ENCODE measurements around the gene MYBPC2. TPM values are rescaled to one million over a fixed set of nuclear protein-coding genes. Genes with fewer than 3 reads are reported as not detected.

The MYBPC2 gene
- total RNA-seq, 4 donors from 2014 or later = not detected

GRCh38 chr19:50462970-50463369, 30.3 kb downstream of the MYBPC2 start:
- no peaks in the 10 kb centered on the region for H3K4me1 ChIP-seq
- no peak overlapping the region for H3K27ac ChIP-seq
- WGBS, 2 donors (ENCODE audit: low coverage in 1 of 2) = 62 to 77% methylated on average over 6 of the region's 7 CpGs
- no peak for ATAC-seq
- no peaks in the 10 kb centered on the region for H3K9me3 ChIP-seq
- peaks cover 92% of the 10 kb centered on the region for H3K27me3 ChIP-seq
- H3K36me3 ChIP-seq = no peaks in the 10 kb centered on the region
- H3K4me3 ChIP-seq = no peak overlapping the region
- no peak for TF ChIP-seq POLR2A (IDR thresholded peaks at IDR 0.05)

- Histone ChIP-seq H3K27ac (no peak overlapping the region), H3K9me3 (no peaks in the 10 kb centered on the region), H3K4me1 (no peaks in the 10 kb centered on the region), H3K4me3 (no peak overlapping the region), H3K36me3 (no peaks in the 10 kb centered on the region), H3K27me3 (peaks cover 90% of the 10 kb centered on the region)
- ATAC-seq = no peak
- WGBS, 2 donors (ENCODE audit: low coverage in 1 of 2) = 80 to 100% methylated on average over 3 to 4 of the region's 19 CpGs
- TF ChIP-seq POLR2AphosphoS5 (IDR thresholded peaks at IDR 0.05) = no peak
- TF ChIP-seq EP300 (IDR thresholded peaks at IDR 0.05) = no peak
- no peak for TF ChIP-seq CTCF (IDR thresholded peaks at IDR 0.05)
- TF ChIP-seq POLR2A (IDR thresholded peaks at IDR 0.05) = no peak
These were observed 31.7 kb downstream of the MYBPC2 start for GRCh38 chr19:50464348-50464747.

GRCh38 chr19:50465000-50465399, 32.3 kb downstream of the MYBPC2 start:
- Histone ChIP-seq H3K4me3 (no peak overlapping the region), H3K36me3 (no peaks in the 10 kb centered on the region), H3K4me1 (no peaks in the 10 kb centered on the region), H3K9me3 (no peaks in the 10 kb centered on the region), H3K27ac (no peak overlapping the region), H3K27me3 (peaks cover 87% of the 10 kb centered on the region)
- 77 to 91% methylated on average over 6 of the region's 13 CpGs for WGBS, 2 donors (ENCODE audit: low coverage in 1 of 2)
- ATAC-seq = no peak
- no peak for TF ChIP-seq POLR2AphosphoS5 (IDR thresholded peaks at IDR 0.05)
- no peak for TF ChIP-seq CTCF (IDR thresholded peaks at IDR 0.05)
- no peak for TF ChIP-seq POLR2A (IDR thresholded peaks at IDR 0.05)
- TF ChIP-seq EP300 (IDR thresholded peaks at IDR 0.05) = no peak

- H3K36me3 ChIP-seq = no peaks in the 10 kb centered on the region
- no peaks in the 10 kb centered on the region for H3K9me3 ChIP-seq
- H3K4me3 ChIP-seq = no peak overlapping the region
- no peak overlapping the region for H3K27ac ChIP-seq
- H3K27me3 ChIP-seq = peaks cover 76% of the 10 kb centered on the region
- no peaks in the 10 kb centered on the region for H3K4me1 ChIP-seq
- ATAC-seq = no peak
- no peak for TF ChIP-seq EP300 (IDR thresholded peaks at IDR 0.05)
- peak in 1 of 4 experiments; percentile 4 for TF ChIP-seq CTCF (IDR thresholded peaks at IDR 0.05)
- no peak for TF ChIP-seq POLR2A (IDR thresholded peaks at IDR 0.05)
- no peak for TF ChIP-seq POLR2AphosphoS5 (IDR thresholded peaks at IDR 0.05)
- 0 to 15% methylated on average over 1 to 8 of the region's 29 CpGs for WGBS, 2 donors (ENCODE audit: low coverage in 1 of 2)
These were observed 33.5 kb downstream of the MYBPC2 start for GRCh38 chr19:50465986-50466705.

- no peak for ATAC-seq
- WGBS, 2 donors (ENCODE audit: low coverage in 1 of 2) = 55% methylated on average over 7 of the region's 11 CpGs; no CpG with 5 or more reads in 1 of the 2 donors
These were observed 34.0 kb downstream of the MYBPC2 start for GRCh38 chr19:50466706-50467039.

More at GRCh38 chr19:50466706-50467039, 34.0 kb downstream of the MYBPC2 start:
- no peak overlapping the region for H3K4me3 ChIP-seq
- no peak overlapping the region for H3K27ac ChIP-seq
- TF ChIP-seq CTCF (IDR thresholded peaks at IDR 0.05) (no peak), POLR2AphosphoS5 (IDR thresholded peaks at IDR 0.05) (no peak), POLR2A (IDR thresholded peaks at IDR 0.05) (no peak), EP300 (IDR thresholded peaks at IDR 0.05) (no peak)
- peaks cover 70% of the 10 kb centered on the region for H3K27me3 ChIP-seq
- no peaks in the 10 kb centered on the region for H3K4me1 ChIP-seq
- no peaks in the 10 kb centered on the region for H3K36me3 ChIP-seq
- no peaks in the 10 kb centered on the region for H3K9me3 ChIP-seq

Measured in gastroesophageal sphincter (tissue), 4 donors.